B cell (primary cell): ENCODE data around the gene CORO1C.

Experiments used
- EZH2 ChIP-seq: IDR thresholded peaks from 2 replicates; pipeline ENCODE4 v1.6.1; 2012; ENCODE audit warnings: borderline replicate concordance, low read depth, mild to moderate bottlenecking, moderate library complexity, low read length; ENCODE audit not compliant: insufficient read depth, poor library complexity, severe bottlenecking
- TF ChIP-seq, protein P1 (sequence below): fragments of 200-600 bp; IDR thresholded peaks from one replicate; pipeline ENCODE4 v1.8.0; 2022; ENCODE audit warnings: antibody characterized with exemption, mild to moderate bottlenecking

DNA sequence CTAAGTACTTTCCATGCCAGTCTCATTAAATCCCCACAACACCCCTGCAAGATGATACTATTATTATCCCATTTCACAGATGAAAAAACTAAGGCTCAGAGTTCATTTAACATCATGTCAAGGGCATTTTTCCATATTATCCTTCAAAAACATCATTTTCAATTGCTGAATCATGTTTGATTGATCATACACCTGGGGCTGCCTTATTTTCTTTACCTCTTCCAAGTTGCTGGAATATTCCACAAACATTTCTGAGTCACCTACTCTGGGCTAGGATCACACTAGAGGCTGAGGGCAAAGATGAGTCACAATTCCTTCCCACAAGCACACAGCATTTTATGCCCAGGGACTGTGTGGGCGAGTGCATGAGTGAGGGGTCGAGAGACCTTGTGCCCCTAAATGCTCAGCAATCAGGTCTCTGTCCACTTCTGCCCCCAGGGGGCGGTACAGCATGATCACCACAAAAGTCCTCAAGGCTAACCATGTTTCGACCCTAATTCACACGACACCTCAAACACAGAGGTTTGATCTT is 119.4 kb downstream of the CORO1C start:
- no peak for TF ChIP-seq EZH2
- TF ChIP-seq, protein P1, sequence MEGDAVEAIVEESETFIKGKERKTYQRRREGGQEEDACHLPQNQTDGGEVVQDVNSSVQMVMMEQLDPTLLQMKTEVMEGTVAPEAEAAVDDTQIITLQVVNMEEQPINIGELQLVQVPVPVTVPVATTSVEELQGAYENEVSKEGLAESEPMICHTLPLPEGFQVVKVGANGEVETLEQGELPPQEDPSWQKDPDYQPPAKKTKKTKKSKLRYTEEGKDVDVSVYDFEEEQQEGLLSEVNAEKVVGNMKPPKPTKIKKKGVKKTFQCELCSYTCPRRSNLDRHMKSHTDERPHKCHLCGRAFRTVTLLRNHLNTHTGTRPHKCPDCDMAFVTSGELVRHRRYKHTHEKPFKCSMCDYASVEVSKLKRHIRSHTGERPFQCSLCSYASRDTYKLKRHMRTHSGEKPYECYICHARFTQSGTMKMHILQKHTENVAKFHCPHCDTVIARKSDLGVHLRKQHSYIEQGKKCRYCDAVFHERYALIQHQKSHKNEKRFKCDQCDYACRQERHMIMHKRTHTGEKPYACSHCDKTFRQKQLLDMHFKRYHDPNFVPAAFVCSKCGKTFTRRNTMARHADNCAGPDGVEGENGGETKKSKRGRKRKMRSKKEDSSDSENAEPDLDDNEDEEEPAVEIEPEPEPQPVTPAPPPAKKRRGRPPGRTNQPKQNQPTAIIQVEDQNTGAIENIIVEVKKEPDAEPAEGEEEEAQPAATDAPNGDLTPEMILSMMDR, result peak; percentile 66
